ENCODE data around the gene SMARCA2.

- TF ChIP-seq KDM1A (IDR thresholded peaks at IDR 0.05; ENCODE audit: low read depth) (no peak), CTCF (IDR thresholded peaks at IDR 0.05) (no peak), FOSL2 (IDR thresholded peaks at IDR 0.05) (no peak), FOSL2 (CRISPR knock-in tag; IDR thresholded peaks at IDR 0.05) (no peak), RARB (CRISPR knock-in tag; IDR thresholded peaks at IDR 0.05) (no peak), PBX3 (IDR thresholded peaks at IDR 0.05) (no peak), REST (IDR thresholded peaks at IDR 0.05) (no peak), RAD21 (conservative IDR thresholded peaks at IDR 0.05 in 1 of 2, IDR thresholded peaks at IDR 0.05 in 1 of 2) (no peak), HOXB5 (CRISPR knock-in tag; IDR thresholded peaks at IDR 0.05) (no peak), ESRRA (IDR thresholded peaks at IDR 0.05; ENCODE audit: borderline replicate concordance, low read length) (no peak), HMGXB4 (CRISPR knock-in tag; IDR thresholded peaks at IDR 0.05; ENCODE audit: borderline replicate concordance) (no peak)
These were observed 12.5 kb downstream of the SMARCA2 start for GRCh38 chr9:2027543-2028160.

Measured in A549 (cell line).